HepG2 (cell line): ENCODE data around the gene VARS2. TPM values are rescaled to one million over a fixed set of nuclear protein-coding genes. Genes with fewer than 3 reads are reported as not detected.

Experiments used
- ARID4A ChIP-seq: sonication (generic); formaldehyde crosslinking; IDR thresholded peaks from 2 replicates; pipeline ENCODE4 v1.5.0; 2020; ENCODE audit warnings: mild to moderate bottlenecking, missing genetic modification reagents, borderline replicate concordance
- DMAP1 ChIP-seq: IDR thresholded peaks from 2 replicates; pipeline ENCODE4 v1.6.1; 2016
- DPF2 ChIP-seq: sonication (generic); formaldehyde crosslinking; IDR thresholded peaks from 2 replicates; pipeline ENCODE4 v1.4.0; 2020; ENCODE audit warnings: mild to moderate bottlenecking, low read depth, missing genetic modification reagents, borderline replicate concordance
- ELF4 ChIP-seq: sonication (generic); formaldehyde crosslinking; IDR thresholded peaks from 2 replicates; pipeline ENCODE4 v1.5.0; 2020; ENCODE audit warnings: missing genetic modification reagents, mild to moderate bottlenecking, moderate library complexity, borderline replicate concordance
- FOXC1 ChIP-seq: sonication (generic); formaldehyde crosslinking; IDR thresholded peaks from 2 replicates; pipeline ENCODE4 v1.8.0; 2022; ENCODE audit warnings: mild to moderate bottlenecking, missing genetic modification reagents, borderline replicate concordance
- KMT2B ChIP-seq: IDR thresholded peaks from 2 replicates; pipeline ENCODE4 v1.6.1; 2016; ENCODE audit warnings: missing genetic modification reagents, missing compliant biosample characterization
- NPAS2 ChIP-seq: sonication (generic); formaldehyde crosslinking; IDR thresholded peaks from 2 replicates; pipeline ENCODE4 v1.8.0; 2022; ENCODE audit warnings: mild to moderate bottlenecking, missing genetic modification reagents, borderline replicate concordance
- SOX13 ChIP-seq, 3 experiments: fragments of 450-650 bp in 1 of 3; sonication (generic) in 1 of 3; formaldehyde crosslinking in 1 of 3; IDR thresholded peaks in 2 of 3; conservative IDR thresholded peaks in 1 of 3; 2 replicates each; pipeline versions ENCODE4 v1.5.0 to v1.6.1; 2016 to 2020; ENCODE audit warnings: antibody characterized with exemption in 1 of 3, mild to moderate bottlenecking in 1 of 3, missing compliant biosample characterization in 1 of 3, missing genetic modification reagents in 1 of 3, moderate library complexity in 1 of 3
- STAG1 ChIP-seq: sonication (generic); formaldehyde crosslinking; IDR thresholded peaks from 2 replicates; pipeline ENCODE4 v1.4.0; 2020; ENCODE audit warnings: missing genetic modification reagents
- ZBTB40 ChIP-seq, 2 experiments: fragments of 450-650 bp in 1 of 2; sonication (generic) in 1 of 2; formaldehyde crosslinking in 1 of 2; IDR thresholded peaks; 2 replicates each; pipeline versions ENCODE4 v1.6.1 to v1.8.0; 2016 to 2022; ENCODE audit warnings: antibody characterized with exemption in 1 of 2, mild to moderate bottlenecking in 1 of 2, missing genetic modification reagents in 1 of 2
- ZBTB42 ChIP-seq: sonication (generic); formaldehyde crosslinking; IDR thresholded peaks from 2 replicates; pipeline ENCODE4 v1.5.0; 2020; ENCODE audit warnings: mild to moderate bottlenecking, missing genetic modification reagents
- ZSCAN20 ChIP-seq: sonication (generic); formaldehyde crosslinking; IDR thresholded peaks from 2 replicates; pipeline ENCODE4 v1.4.0; 2020; ENCODE audit warnings: missing genetic modification reagents, mild to moderate bottlenecking, borderline replicate concordance
- ZXDC ChIP-seq: sonication (generic); formaldehyde crosslinking; IDR thresholded peaks from 2 replicates; pipeline ENCODE4 v1.5.0; 2020; ENCODE audit warnings: mild to moderate bottlenecking, missing genetic modification reagents
- polyA plus RNA-seq, 8 experiments: library from polyadenylated mRNA; depleted of rRNA in 3 of 8; stranded (reverse) in 7 of 8; unstranded in 1 of 8; fragments of >200 nt; fragmentation: Illumina TruSeq in 4 of 8; extraction: Trizol in 4 of 8; gene quantifications; 2 replicates each; pipeline versions ENCODE4 v1.2.1 to v1.2.3, GENCODE V29; 2011 to 2016; ENCODE audit warnings: low read depth in 4 of 8, missing spikeins in 1 of 8, mixed read lengths in 1 of 8; ENCODE audit not compliant: insufficient read depth in 1 of 8
- total RNA-seq, 5 experiments: library from RNA; depleted of rRNA; stranded (reverse); fragments of >200 nt; fragmentation: Illumina TruSeq; extraction: Trizol; gene quantifications; 2 replicates each; pipeline ENCODE4 v1.2.3, GENCODE V29; 2016; ENCODE audit warnings: low read depth in 1 of 5

The VARS2 gene
- total and polyA plus RNA-seq, 2 of the 13 experiments (the other 11 are each of a cell fraction or from before 2014, with no cell fraction given) = 61.8 to 71.8 TPM

- TF ChIP-seq ZBTB40 (IDR thresholded peaks at IDR 0.05) (no peak), ZBTB40 (CRISPR knock-in tag; IDR thresholded peaks at IDR 0.05) (no peak), NPAS2 (CRISPR knock-in tag) (no peak), ARID4A (CRISPR knock-in tag) (0 out of 2 replicates have a peak, but pooled peaks have one; percentile 21), ZBTB42 (CRISPR knock-in tag) (no peak), SOX13 (IDR thresholded peaks at IDR 0.05) (no peak), SOX13 (CRISPR knock-in tag; conservative IDR thresholded peaks at IDR 0.05 in 1 of 2, IDR thresholded peaks at IDR 0.05 in 1 of 2) (0 out of 4 replicates have a peak, but pooled peaks of 1 of the 2 experiments have one; percentile 14), DPF2 (no peak), STAG1 (CRISPR knock-in tag) (peak; percentile 81), KMT2B (CRISPR knock-in tag) (no peak), ZXDC (CRISPR knock-in tag) (no peak), DMAP1 (no peak), FOXC1 (0 out of 2 replicates have a peak, but pooled peaks have one; percentile 60), ZSCAN20 (CRISPR knock-in tag) (no peak), ELF4 (CRISPR knock-in tag) (no peak)
These were observed 1.5 kb downstream of the VARS2 start (continued) for GRCh38 chr6:30915591-30915946.
